Iris pigment epithelial cell (primary cell): ENCODE results near the gene KCNH1.
"Not testable (repeated sequence)": the region's sequence is repeated elsewhere in the genome, so short reads cannot be mapped to it uniquely, and the experiment has no call there.

Experiments used
- DNase-seq: peaks from one replicate; pipeline ENCODE4 v3.0.0-alpha.2; 2011; ENCODE audit warnings: low read depth

The KCNH1 gene

DNA sequence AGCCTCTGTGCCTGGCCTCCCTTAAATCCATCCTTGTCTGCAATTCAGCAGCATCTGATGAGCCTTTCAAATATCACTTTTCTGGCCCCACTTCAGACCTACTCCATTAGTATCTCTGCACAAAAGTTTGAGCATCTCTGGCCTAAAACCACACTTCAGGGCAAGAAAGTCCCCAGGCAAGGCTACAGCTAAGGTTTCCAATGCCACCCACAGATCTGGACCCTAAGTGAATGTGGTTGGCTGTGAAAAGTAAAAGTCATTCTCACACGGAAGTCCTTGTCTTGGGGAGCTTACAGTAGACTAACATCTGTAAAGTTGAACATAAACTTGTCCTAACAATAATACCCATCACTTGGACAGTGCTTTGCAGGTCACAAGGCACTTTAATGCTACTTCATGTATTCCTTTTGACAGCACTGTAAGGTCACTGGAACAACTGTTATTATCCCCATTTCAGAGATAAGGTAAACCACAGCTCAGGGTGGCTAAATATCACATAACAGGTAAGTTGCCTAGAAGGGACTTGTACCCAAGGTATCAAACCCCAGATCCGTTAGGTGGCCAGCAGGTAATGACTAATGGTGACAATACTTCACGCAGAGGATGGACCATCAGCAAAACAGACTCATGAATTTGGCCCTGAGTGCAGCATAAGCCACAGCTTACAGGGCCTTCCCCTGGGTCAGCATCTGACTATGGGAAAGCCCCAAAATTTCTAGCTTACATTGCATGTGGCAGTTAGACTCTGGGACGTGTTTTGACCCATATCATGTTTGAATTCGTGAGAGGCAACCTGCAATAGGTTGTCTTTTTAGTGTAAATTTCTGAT, 449.3 kb downstream of the KCNH1 start:
- DNase-seq, result no peak

DNA sequence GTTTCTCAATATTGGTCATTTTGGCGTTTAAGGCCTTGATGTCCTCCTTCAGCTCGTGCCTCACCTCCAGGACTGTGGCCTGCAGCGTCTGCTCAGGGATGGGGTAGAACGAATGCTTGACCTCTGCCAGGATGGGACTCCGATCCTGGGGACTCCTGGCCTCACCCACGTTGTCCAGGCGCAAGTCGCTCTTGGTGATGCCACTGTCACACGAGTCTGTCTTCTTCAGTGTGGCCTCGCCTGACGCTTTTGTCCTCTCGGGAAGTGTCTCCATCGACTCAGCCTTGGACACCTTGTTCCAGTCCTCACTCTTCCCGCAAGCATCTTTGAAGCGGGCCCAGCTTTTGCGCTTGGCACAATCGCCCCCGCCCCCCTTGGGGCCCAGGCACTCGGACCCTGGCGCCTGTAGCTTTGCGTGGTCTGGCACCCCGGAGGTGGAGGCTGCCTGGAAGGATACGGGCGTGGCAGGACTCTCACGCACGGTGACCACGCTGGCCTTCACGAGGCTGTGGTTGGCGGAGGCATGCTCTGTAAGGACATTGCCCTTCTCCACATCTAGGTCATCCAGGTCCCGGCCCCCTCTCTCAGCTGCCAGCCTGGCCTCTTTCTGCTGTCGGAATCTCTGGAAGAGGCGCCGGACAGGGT, 450.4 kb downstream of the KCNH1 start:
- DNase-seq, result no peak

DNA sequence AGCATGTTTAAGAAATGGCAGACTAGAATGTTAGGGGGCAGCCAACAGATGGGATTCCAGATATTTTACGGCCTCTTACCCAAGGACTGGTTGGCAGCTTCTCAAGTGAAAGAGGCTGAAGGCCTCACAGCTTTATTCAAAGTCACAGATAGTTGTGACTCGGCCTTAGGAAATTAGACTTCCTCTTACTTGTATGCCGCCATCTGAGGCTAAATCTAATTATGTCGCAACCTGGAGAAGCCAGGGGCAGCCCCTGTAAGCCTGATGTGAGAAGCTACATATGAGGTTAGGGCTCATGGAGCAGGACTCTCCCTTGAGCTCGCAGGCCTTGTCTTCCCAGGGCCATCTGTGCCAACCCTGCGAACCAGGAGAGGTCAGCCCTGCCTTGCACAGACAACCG, 452.8 kb downstream of the KCNH1 start:
- DNase-seq, result no peak

DNA sequence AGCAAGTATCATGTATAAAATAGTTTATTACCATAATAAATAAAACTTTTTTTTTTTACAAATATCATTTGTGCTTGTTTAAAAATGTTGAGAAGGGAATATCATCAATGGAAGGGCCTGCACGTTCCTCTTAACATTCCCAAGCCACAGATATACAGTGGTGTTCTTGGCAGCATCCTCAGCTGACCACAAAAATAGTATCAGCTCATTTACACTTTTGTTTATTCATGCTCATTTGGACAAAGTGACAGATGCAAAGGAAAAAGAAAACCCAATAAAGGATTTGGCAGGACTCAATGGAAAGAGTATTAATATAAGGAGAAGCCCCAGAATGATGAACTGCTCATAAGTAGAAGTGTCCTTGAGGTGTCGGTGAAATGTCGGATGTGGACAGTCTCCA, 455.6 kb downstream of the KCNH1 start:
- DNase-seq, result no peak

DNA sequence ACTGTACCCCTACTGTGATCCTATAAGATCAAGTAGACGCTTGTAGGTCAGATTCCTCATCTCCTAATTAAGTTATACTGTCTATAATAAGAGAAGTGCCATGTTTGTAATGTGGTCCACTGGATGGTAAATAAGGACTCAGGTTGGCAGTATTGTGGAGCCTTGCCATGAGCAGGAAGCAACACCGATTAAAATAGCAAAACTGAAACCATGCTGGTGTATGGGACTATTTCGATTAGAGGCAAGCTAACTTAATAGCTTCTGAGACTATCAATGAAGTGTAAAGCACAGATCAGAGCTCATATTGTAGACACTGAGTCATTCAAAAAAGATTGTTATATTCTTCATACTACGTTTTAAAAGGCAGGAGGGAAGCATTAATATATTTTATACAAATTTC, 456.4 kb downstream of the KCNH1 start:
- DNase-seq, result no peak

DNA sequence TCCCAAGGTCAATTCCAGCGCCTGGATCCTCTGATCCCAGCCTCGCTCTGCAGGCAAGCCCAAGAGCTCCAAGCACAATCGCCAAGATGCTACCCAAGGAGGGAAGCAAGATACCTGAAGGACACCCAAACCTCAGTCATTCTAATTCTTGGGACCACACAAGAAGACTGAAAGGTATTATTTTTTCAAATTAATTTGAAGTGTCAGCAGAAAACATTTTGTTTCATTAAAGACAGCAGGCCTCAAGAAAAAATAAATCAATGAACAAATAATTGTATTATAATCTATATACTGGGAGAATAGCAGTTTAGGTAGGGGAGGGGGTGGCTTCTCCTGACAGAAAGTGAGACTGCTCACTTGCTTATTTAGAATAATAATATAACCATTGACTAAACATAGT, 457.4 kb downstream of the KCNH1 start:
- DNase-seq, result no peak

DNA sequence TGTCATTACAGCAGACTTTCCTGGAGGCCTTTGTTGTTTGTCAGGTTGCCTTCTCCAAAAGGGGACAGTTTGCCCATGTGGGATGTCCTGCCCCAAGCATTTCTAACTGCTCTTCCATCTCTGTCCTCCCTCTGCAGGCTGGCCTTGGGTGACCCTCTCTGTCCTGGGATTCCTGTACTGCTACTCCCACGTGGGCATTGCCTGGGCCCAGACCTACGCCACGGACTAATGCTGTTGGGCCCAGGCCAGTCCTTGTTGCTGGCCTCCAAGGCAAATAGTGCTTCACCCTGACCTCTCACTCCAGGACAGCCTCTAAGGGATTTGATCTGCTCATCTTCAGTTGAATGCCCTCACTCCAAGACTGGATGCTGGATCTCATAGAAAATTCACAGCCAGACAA, 459.8 kb downstream of the KCNH1 start:
- no peak for DNase-seq

DNA sequence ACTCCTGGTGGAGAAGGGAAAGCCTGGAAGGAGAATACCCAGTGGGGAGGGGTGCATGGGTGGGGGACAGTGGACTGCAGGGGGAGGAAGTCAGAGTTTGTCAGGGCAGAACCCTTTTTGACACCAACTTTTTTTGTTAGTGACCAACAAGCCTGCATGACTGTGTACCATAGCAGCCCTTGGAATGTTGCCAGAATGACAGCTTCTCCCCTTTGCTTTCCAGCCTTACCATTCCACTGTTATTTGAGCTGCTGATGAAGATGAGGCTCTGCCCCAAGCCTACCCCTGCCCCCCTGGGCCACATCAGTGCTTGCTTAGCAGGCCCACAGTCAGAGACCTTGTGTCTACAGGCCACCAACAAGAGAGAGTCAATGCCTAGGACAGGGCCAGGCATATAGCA, 464.0 kb downstream of the KCNH1 start:
- DNase-seq, result no peak

DNA sequence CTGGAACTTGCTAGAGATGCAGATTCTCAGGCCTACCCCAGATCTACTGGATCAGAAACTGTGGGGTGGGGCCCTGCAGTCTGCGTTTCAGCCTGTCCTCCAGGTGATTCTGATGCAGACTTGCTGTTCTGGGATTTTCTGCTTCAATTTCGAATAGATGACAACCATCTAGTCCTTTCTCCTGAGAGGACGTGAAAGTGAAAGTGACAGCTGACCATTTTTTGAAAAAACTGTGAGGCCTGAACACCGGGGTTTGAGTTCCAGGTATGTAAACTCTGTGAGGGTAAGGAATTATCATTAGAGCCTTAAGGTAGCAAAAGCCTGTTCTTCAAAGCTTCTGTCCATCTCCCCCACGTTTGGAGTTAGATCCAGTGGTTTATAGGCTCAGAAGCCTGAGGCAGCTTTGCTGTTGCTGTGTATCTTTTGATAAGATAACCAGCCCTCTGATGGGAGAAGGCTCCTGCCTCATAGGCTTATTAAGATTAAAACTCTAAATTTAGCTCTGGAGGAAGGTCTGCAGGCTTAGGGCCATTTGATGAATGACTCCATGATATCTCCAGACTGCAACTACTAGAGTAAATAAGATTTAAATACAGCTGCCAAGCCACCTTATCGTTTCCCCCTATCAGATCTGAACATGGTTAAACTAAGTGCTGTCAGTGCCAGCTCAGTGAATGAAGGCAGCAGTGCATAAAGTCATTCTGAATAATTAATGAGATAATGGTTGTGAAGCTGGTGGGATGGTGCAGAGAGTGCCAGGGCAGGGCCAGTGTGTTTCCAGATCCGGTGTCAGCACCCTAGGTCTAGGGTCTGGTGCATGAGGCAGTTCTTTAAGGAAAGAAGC, 470.0 kb downstream of the KCNH1 start:
- no peak for DNase-seq

DNA sequence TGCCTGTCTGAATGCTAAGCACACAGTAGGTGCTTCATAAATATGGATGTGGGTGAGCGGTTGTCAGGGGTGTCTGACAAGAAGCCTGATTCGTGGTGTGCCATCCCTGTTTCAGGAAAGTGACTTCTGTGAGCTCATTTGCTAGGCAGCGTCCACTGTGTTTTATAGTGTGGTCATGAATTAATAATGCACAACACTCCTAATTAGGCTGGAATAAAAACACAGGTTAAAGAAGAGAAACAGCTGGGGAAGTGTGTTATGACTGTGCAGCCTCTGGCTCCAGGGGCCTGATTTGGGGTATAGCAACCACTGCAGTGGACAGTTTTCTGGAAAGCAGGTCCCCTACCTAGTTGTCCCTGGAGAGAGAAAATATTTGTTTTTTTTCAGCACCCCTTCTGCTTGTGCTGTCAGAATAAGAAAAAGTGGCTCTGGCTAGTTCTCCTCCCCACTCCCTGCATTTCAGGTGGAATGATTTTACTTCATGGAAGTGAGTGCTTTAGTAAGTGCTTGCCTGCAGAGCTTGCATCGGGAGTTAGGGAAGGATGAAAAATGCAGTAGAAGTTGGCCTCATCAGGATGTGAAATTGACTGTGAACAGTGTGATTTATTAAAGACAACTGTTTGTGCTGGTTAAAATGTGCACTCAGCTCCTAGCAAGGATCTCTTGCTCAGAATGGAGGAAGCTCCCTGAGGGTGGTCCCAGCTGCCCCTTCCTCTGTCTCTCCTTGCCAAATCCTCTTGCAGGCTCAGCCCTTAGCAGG, 471.5 kb downstream of the KCNH1 start:
- DNase-seq, result no peak

DNA sequence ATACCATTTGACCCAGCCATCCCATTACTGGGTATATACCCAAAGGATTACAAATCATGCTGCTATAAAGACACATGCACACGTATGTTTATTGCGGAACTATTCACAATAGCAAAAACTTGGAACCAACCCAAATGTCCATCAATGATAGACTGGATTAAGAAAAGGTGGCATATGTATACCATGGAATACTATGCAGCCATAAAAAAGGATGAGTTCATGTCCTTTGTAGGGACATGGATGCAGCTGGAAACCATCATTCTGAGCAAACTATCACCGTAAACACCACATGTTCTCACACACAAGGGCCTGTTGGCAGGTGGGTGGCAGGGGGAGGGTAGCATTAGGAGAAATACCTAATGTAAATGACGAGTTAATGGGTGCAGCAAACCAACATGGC, 472.4 kb downstream of the KCNH1 start:
- DNase-seq, result not testable (repeated sequence)

DNA sequence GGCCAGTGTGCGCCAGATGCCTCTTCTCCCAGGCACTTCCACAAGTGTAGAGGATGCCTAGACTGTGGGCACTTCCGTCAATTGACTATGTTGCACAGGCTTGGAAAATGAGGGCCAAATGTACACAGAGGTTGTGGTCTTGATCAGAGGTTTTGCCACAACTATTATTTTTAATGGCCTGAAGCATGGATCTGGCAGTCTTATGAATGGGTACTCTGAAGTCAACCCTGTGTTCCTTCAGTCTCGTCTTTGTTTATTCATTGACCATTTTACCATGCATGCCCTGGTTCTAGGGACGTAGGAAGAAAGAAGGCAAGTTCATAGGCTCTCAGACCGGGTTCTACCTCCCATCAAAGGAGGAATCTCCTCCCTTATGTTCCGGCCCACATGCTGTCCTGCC, 476.1 kb downstream of the KCNH1 start:
- DNase-seq, result no peak

DNA sequence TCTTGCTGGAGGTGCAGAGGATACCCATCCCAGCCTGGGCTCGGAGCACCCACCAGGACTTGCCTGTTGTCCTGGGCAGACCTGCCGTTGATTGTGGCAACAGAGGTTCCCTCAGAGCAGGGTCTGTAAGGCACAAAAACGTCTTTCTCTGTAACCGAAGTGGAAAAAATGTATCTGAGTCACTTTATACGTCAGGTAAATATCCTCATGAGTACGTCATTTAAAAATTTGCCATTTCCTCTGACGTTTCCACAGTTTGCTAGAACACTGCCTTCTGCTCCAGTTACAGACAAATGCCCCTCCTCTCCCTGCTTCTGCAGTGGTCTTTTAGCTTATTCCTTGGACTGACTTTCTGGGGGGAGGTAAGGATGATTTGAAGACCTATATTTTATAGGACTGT, 478.4 kb downstream of the KCNH1 start:
- DNase-seq, result no peak

DNA sequence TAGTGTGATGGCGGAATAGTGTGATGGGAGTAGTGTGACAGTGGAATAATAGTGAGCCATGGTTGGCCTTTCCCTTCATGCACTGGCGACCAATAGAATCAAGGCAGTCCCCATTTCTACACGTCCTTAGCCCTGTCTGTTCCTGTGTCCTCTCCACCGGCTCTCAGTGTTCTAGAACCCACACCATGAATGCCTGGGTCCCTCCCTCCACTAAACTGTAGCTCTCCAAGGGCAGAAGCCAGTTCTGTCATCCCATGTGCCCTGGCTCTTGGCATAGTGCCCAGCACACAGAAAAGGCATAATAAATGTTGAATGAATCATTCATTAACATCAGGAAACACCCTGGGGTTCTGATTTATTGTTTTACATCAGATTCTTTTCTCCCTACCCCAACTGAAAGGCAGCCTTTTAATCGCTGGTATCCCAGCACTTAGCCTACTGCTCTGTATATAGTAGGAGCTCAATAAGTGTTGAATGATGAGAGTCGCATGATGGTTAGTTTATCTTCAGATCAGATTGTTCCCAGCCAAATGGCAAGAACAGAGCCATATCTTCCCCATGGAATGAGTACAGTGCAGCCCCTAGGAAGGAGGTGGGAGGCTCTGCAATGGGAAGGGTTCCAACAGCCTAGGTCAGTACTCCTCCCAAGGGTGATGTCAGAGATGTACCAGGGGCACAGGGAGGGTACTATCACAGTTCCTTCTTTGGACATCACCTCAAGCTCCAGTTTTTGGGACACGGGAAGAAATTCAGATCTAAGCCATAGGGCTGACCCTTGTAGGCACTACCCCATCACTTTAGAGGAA, 479.6 kb downstream of the KCNH1 start:
- no peak for DNase-seq

DNA sequence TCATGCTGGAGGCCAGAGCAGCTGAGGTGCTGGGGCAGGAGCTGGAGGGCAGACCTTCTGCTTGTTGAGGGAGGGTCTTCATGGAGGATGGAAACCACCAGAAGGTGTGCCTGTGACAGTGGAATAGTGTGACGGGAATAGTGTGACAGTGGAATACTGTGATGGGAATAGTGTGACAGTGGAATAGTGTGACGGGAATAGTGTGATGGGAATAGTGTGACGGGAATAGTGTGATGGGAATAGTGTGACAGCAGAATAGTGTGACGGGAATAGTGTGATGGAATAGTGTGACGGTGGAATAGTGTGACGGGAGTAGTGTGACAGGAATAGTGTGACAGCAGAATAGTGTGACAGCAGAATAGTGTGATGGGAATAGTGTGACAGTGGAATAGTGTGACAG, 480.2 kb downstream of the KCNH1 start:
- no peak for DNase-seq

DNA sequence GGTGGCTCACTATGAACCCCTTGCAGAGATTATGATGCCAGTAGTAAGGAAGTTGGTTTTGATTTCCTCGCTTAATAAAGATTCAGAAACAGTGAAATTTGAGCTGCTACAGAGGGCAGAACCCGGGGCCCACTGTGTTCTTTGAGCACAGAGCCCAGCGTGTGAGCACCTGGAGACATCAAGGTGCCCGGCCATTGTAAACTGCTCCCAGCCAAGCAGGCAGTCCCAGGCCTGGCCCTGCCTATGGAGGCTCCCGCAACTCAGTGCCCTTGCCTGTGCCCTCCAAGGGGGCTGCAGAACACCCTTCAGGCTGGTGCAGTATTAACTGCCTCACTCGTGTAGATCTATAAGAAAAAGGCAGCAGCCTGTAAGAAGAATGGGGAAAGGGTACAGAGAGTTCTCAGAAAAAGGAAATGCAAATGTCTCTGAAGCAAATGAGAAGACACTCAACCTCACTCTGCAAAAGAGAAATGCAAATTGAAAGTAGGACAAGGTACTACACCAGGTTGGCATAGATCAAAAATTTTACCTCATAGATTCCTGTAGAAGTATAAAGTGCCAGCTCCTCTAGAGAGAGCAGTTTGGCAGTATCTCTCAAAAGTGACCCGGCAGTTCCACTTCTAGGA, 481.5 kb downstream of the KCNH1 start:
- no peak for DNase-seq

DNA sequence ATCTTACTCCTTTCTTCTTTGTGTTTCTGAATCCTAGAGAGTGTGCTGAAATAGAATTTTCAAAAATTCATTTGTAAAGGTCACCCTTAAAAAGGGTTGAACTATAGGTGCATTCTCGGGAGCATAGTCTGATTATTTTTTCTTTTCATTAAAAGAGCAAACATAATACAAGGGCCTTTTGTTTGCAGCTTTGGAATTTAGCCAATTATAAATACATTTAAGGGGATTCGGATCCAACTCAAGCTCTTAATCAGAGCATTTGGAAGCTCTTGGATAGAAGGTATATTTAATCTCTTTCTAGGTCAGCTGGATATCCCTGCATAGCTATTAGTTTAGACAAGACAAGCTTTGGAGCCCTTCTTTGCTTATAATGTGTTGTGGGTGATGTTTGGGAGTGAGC, 483.5 kb downstream of the KCNH1 start:
- no peak for DNase-seq

DNA sequence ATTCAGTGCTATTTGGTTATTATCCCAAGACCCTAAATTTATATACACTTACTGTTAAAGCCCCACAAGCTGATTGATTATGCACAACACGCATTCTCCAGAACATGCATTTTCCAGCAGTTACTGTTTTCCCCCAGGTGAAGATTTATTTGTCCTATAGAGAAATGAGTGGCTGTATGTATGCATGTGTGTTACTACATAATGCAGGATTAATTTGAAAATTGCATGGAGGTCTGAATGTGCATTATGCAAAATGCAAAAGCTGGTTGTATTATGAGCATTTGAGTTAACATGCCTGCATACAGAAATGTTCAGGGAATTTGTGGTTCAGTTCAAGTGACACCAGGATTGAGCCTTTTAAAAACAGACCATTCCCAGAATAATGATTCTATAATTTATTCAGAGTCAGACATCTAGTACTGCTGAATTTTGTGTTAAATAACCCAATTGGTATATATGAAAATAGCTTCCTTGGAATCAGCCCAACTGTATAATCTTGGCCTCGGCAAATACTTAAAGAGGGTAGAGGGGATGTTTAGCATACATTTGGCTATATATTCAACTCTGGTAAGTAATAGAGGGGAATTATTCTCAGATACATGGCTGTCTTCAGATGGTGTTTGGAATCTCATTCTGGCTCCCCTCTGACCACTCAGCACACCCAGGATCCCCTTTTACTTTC, 485.2 kb downstream of the KCNH1 start:
- no peak for DNase-seq

DNA sequence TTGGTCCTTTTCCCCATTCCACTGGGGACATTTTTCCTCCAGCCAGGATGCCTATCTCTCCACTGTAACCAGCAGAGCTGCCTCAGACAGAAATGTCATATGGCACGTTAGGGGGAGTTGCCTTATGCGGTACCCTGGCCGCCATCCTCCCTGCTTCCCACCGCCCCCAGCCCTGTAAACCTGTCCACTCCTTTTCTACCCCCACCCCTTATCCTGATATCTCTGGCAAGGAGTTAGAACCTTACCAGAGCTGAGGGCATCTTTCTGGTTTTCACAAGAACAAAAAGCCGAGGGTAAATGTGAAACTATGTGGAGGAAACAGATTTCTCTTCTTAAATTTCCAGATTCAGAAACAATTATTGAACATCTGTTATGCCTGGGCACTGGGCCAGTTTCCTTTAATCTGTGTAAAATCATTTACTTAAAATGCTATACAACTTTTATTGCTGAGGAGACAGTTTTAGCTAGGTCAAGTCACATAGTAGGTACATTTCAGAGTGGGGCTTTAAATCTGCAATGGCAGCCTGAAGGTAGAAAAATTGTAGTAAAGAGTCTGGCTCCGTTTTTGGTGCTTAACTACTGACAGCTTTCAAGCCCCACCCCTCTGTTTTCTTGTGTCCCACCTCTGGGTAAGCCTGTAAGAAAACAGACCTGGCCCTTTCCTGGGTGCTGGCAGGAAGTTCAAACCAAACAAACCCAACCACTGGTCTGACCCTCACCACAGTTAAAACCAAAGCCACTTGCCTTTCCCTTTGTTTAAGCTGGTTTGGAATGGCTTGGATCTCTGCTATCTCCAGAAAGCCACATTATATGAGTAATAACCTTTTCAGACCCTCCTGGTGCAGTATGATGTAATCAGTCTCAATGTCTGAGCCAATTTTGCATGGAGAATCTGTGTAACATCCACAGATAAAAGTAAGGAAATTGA, 486.3 kb downstream of the KCNH1 start:
- peak; percentile 49 for DNase-seq
